HepG2 (cell line): ENCODE measurements around the gene FXN. TPM values are rescaled to one million over a fixed set of nuclear protein-coding genes. Genes with fewer than 3 reads are reported as not detected.

Experiments used
- ATAC-seq: fragments of 200-7000 bp; cut with Tn5 transposase; 3 replicates; pipeline ENCODE4 v1.9.1; 2020; ENCODE audit warnings: mild to moderate bottlenecking, moderate library complexity
- BruUV-seq: library from RNA; stranded (reverse); fragments of 400-500 nt; replicated peaks from 2 replicates; lab custom pipeline; 2021; lab: Mats Ljungman, UMichigan
- CTCF ChIA-PET: fragments of 300-600 bp; formaldehyde crosslinking; extraction: SDS; loops from one replicate; lab custom pipeline; 2021; ENCODE audit warnings: low total read pairs, inconsistent platforms, low intra/inter-chr PET ratio; lab: Yijun Ruan, JAX
- POLR2A ChIA-PET: fragments of 350-600 bp; sonication (Branson Sonifier 250); formaldehyde crosslinking; loops from one replicate; lab custom pipeline; 2020; ENCODE audit warnings: antibody characterized with exemption, inconsistent platforms; lab: Yijun Ruan, JAX
- DNase-seq: peaks from one replicate; pipeline ENCODE4 v3.0.0-alpha.2; 2015; ENCODE audit warnings: low spot score
- FAIRE-seq: peaks from 3 replicates; lab custom pipeline; 2011; peaks lifted over from hg19 to GRCh38; lab: Jason Lieb, UNC
- H2AFZ ChIP-seq: one replicate; pipeline ENCODE4 v1.6.1; 2011; ENCODE audit warnings: low read length, inconsistent platforms
- H3K27ac ChIP-seq: fragments of 300-600 bp; 3 replicates; pipeline ENCODE4 v1.8.0; 2011; ENCODE audit warnings: mixed run types, mild to moderate bottlenecking, mixed read lengths, low read length, inconsistent platforms; ENCODE audit not compliant: insufficient read depth; ENCODE audit errors: extremely low read length
- H3K27me3 ChIP-seq, 2 experiments: fragments of 200-600 bp in 1 of 2; 2 replicates in 1 of 2; 3 replicates in 1 of 2; pipeline versions ENCODE4 v1.6.0 to v1.8.0; 2011; ENCODE audit warnings: low read length in 2 of 2, mild to moderate bottlenecking in 2 of 2, moderate library complexity in 2 of 2, inconsistent platforms in 1 of 2; ENCODE audit not compliant: insufficient read depth in 2 of 2, control insufficient read depth in 1 of 2
- H3K36me3 ChIP-seq, 2 experiments: fragments of 200-600 bp in 1 of 2; replicated peaks in 1 of 2; 2 replicates in 1 of 2; 3 replicates in 1 of 2; pipeline versions ENCODE4 v1.5.1 to v1.8.0; 2011; ENCODE audit warnings: low read length in 2 of 2, inconsistent platforms in 1 of 2; ENCODE audit not compliant: insufficient read depth in 2 of 2, control insufficient read depth in 1 of 2
- H3K4me1 ChIP-seq: 2 replicates; pipeline ENCODE4 v1.5.1; 2012; ENCODE audit warnings: low read length, inconsistent platforms; ENCODE audit not compliant: insufficient read depth
- H3K4me2 ChIP-seq: 2 replicates; pipeline ENCODE4 v1.6.0; 2011; ENCODE audit warnings: low read depth, low read length, inconsistent platforms
- H3K4me3 ChIP-seq, 3 experiments: fragments of 200-600 bp in 1 of 3; sonication (generic), shearing (Covaris generic) in 1 of 3; replicated peaks in 1 of 3; 2 replicates each; pipeline ENCODE4 v1.5.1; 2011 to 2016; ENCODE audit warnings: low read length in 3 of 3, inconsistent platforms in 2 of 3, low read depth in 2 of 3, mild to moderate bottlenecking in 2 of 3, control low read depth in 1 of 3, mixed read lengths in 1 of 3; ENCODE audit not compliant: insufficient read depth in 1 of 3
- H3K79me2 ChIP-seq: one replicate; pipeline ENCODE4 v1.6.1; 2011; ENCODE audit warnings: low read length, inconsistent platforms; ENCODE audit not compliant: insufficient read depth
- H3K9ac ChIP-seq: 2 replicates; pipeline ENCODE4 v1.6.0; 2011; ENCODE audit warnings: mild to moderate bottlenecking, low read depth, low read length, inconsistent platforms; ENCODE audit not compliant: insufficient read depth
- H3K9me3 ChIP-seq: 2 replicates; pipeline ENCODE4 v1.5.1; 2012; ENCODE audit warnings: mild to moderate bottlenecking, low read length
- H4K20me1 ChIP-seq: 2 replicates; pipeline ENCODE4 v1.6.0; 2011; ENCODE audit warnings: inconsistent platforms, mild to moderate bottlenecking, low read length, moderate library complexity; ENCODE audit not compliant: insufficient read depth
- ARID2 ChIP-seq: sonication (generic); formaldehyde crosslinking; IDR thresholded peaks from 2 replicates; pipeline ENCODE4 v1.8.1; 2022; ENCODE audit warnings: mild to moderate bottlenecking, missing genetic modification reagents, borderline replicate concordance
- MEIS1 ChIP-seq: sonication (generic); formaldehyde crosslinking; IDR thresholded peaks from 2 replicates; pipeline ENCODE4 v1.9.0; 2021; ENCODE audit warnings: mild to moderate bottlenecking, missing genetic modification reagents, moderate library complexity, borderline replicate concordance
- MNT ChIP-seq: fragments of 450-650 bp; IDR thresholded peaks from 2 replicates; pipeline ENCODE4 v1.6.1; 2016
- TFAP4 ChIP-seq: sonication (generic); IDR thresholded peaks from 2 replicates; pipeline ENCODE4 v1.6.1; 2016; ENCODE audit warnings: low read depth, borderline replicate concordance
- ZNF331 ChIP-seq: sonication (generic); formaldehyde crosslinking; IDR thresholded peaks from 2 replicates; pipeline ENCODE4 v1.4.0; 2020; ENCODE audit warnings: missing genetic modification reagents
- ZNF619 ChIP-seq: sonication (generic); formaldehyde crosslinking; IDR thresholded peaks from 2 replicates; pipeline ENCODE4 v1.4.0; 2020; ENCODE audit warnings: mild to moderate bottlenecking, missing genetic modification reagents
- WGBS: methylation state at CpG from one replicate; pipeline ENCODE4 v1.1.6; 2017; ENCODE audit warnings: low lambda C conversion rate; 5-methylcytosine and 5-hydroxymethylcytosine counted together
- in situ Hi-C: cut with HindIII; loops from 2 replicates; pipeline ENCODE4 v1.10.0; 2017; ENCODE audit warnings: low pct_unique_long_range_greater_than_20kb; ENCODE audit not compliant: extremely low pct_ligation_motif_present
- intact Hi-C: fragments of 100-400 bp; cut with micrococcal nuclease; formaldehyde crosslinking; loops from one replicate; pipeline ENCODE4 v1.10.0; 2022; ENCODE audit not compliant: unreplicated experiment
- polyA plus RNA-seq, 8 experiments: library from polyadenylated mRNA; depleted of rRNA in 3 of 8; stranded (reverse) in 7 of 8; unstranded in 1 of 8; fragments of >200 nt; fragmentation: Illumina TruSeq in 4 of 8; extraction: Trizol in 4 of 8; gene quantifications; 2 replicates each; pipeline versions ENCODE4 v1.2.1 to v1.2.3, GENCODE V29; 2011 to 2016; ENCODE audit warnings: low read depth in 4 of 8, missing spikeins in 1 of 8, mixed read lengths in 1 of 8; ENCODE audit not compliant: insufficient read depth in 1 of 8
- total RNA-seq, 5 experiments: library from RNA; depleted of rRNA; stranded (reverse); fragments of >200 nt; fragmentation: Illumina TruSeq; extraction: Trizol; gene quantifications; 2 replicates each; pipeline ENCODE4 v1.2.3, GENCODE V29; 2016; ENCODE audit warnings: low read depth in 1 of 5

The FXN gene
- total and polyA plus RNA-seq, 2 of the 13 experiments (the other 11 are each of a cell fraction or from before 2014, with no cell fraction given): 24.1 to 26.0 TPM

DNA sequence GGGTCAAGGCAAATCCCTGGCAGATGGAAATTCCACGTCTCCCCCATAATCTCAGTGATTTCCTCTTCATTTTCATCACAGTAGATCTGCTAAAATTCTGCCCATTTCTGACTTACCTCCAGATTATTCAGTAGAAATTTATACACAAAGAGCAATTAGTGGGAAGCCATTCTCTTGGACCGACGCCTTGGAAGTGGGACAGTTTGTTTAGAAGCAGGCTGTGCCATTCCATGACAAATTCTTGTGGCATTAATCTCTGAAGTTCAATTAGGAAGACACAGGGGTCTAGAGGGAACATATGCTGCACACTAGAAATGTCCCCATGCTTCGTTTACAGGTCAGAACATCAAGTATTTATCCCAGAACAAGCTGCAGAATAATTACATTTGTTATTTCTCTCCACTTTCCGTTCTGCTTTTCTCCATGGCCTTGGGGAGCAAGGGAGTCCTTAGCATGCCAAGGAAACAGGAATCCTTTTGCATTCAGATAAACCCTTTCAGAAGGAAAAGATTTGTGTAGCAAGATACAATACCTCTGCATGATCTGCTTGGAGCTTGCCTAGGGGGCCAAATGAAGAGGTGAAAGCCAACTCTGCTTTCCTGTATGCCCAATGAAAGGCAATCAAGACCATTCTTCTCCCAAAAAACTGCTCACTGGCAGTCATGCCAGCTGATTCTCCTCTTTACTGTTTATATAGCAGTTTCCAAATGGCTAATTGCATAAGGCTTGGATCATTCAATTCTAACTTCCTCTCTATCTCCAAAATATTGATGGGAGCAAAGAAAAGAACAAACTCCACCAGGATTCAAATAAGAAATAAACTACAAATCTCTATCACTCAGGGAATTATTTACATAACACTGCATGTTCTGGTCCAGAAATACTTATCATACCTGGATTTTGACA lies 19.1 kb upstream of the FXN start (continued):
- TF ChIP-seq ARID2: no peak
- no peak for TF ChIP-seq ZNF619 (CRISPR knock-in tag)
- no peak for TF ChIP-seq ZNF331 (CRISPR knock-in tag)
- TF ChIP-seq TFAP4: no peak

DNA sequence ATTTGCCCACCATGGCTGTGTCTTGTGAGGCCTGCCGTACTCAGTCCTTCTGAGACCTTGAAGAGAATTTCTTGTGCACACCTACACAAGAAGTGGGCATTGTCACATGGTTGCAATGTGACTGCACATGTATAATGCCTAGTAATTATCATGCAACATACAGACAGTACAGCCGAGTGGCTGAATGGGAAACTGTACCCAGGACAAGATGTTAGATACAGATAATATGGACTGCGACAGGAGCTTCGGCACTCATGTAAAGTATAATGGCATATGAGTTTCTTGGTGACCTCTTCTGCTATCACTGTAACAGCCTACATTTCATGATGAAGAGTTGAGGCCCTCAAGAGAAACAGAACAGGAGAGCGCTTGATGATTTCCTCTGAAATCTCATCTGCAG lies 16.8 kb upstream of the FXN start:
- Histone ChIP-seq H4K20me1 (no peaks in the 10 kb centered on the region), H3K4me3 (no peak overlapping the region), H3K27ac (no peak overlapping the region), H3K4me2 (no peak overlapping the region), H3K4me1 (peaks cover 10% of the 10 kb centered on the region), H3K27me3 (no peaks in the 10 kb centered on the region; a peak in 1 of 5 replicates), H3K9me3 (no peaks in the 10 kb centered on the region), H3K79me2 (no peaks in the 10 kb centered on the region), H3K36me3 (no peaks in the 10 kb centered on the region), H3K9ac (no peak overlapping the region), H2AFZ (no peak overlapping the region)
- ATAC-seq (no peak), FAIRE-seq (no peak), DNase-seq (no peak)
- ChIA-PET CTCF (no interaction called here), POLR2A (no interaction called here)
- 47% methylated on average over 5 of the region's 5 CpGs for WGBS
- BruUV-seq: no TSS peak
- TF ChIP-seq MNT (peak; percentile 93), MEIS1 (no peak)
- in situ Hi-C loops (no loop called here), intact Hi-C loops (no loop called here)
